ENCODE data around the gene C10orf62. TPM values are rescaled to one million over a fixed set of nuclear protein-coding genes. Genes with fewer than 3 reads are reported as not detected.
A peak's percentile ranks its signal among the peaks of the same experiment; 100 is the strongest.

C10orf62 gene
- total and polyA plus RNA-seq, 2 experiments from 2014 or later: not detected

DNA sequence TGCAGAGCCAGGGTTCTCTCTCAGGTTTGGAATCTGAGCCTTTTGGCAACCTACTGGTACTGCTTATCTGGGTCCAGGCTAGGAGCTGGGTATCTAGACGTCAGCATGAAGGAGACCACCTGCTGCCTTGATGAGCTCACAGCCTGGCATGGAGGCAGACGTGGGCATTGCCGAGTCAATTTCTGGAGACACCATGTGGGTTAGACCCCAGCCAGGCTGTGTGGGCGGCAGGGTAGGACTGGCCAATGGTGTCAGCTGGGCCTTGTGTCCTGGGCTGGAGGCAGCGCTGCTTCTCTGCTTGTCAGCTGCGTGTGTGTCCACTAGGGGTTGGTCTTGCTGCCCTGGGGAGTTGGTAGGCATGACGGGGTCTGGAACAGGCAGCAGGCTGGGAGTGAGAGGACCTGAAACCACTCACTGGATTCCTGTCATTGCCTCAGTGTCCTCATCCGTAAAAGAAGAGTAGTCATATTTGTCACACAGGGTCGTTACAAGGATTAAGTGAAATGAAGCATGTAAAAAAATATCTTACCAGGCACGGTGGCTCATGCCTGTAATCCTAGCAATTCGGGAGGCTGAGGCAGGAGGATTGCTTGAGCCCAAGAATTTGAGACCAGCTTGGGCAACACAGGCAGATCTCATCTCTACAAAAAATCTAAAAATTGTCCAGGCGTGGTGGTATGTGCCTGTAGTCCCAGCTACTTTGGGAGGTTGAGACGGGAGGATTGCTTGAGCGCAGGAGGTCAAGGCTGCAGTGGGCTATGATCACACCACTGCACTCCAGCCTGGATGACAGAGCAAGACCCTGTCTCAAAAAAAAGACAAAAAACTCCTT is 48.6 kb upstream of the C10orf62 start:
- no peaks in the 10 kb centered on the region for H3K36me3 Mint-ChIP-seq (ENCODE audit: low read depth)
- no peaks in the 10 kb centered on the region for H3K9me2 ChIP-seq (ENCODE audit: insufficient read depth)
- H3K4me3 Mint-ChIP-seq: no peak overlapping the region
- peaks cover 10% of the 10 kb centered on the region for H3K27me3 Mint-ChIP-seq (ENCODE audit: insufficient read depth, low read depth, poor library complexity)
- no peak overlapping the region for H2AFZ ChIP-seq
- H3K27ac ChIP-seq (ENCODE audit: low read depth): no peak overlapping the region; the same call in 1 of the 2 replicates
- DNase-seq (ENCODE audit: low spot score) (peak; percentile 43), ATAC-seq (peak; percentile 54)
- peaks cover 9% of the 10 kb centered on the region for H3K79me2 ChIP-seq (replicated peaks; ENCODE audit: insufficient read depth)
- no peaks in the 10 kb centered on the region for H4K20me1 ChIP-seq (replicated peaks; ENCODE audit: insufficient read depth)
- H3K36me3 ChIP-seq (ENCODE audit: insufficient read depth): no peaks in the 10 kb centered on the region
- no peaks in the 10 kb centered on the region for H3K27me3 ChIP-seq (ENCODE audit: insufficient read depth)
- no peaks in the 10 kb centered on the region; the same call in 2 of the 3 replicates for H3K9me3 Mint-ChIP-seq
- TF ChIP-seq EZH2 (IDR thresholded peaks at IDR 0.05; ENCODE audit: low read depth, unreplicated experiment): no peak
- TF ChIP-seq EZH2phosphoT487 (IDR thresholded peaks at IDR 0.05; ENCODE audit: unreplicated experiment): no peak
- peak in 1 of 2 experiments; percentile 56; a peak in 3 of 4 replicates for TF ChIP-seq CTCF (conservative IDR thresholded peaks at IDR 0.05; ENCODE audit: low read depth in 2 of 2)
- H3K27ac Mint-ChIP-seq: peak overlapping the region; percentile 31; the same call in 1 of the 2 replicates
- H3F3A ChIP-seq (replicated peaks; ENCODE audit: low read depth): 0 out of 2 replicates have a peak, but pooled peaks cover 7% of the 10 kb centered on the region
- H3K4me1 Mint-ChIP-seq: peaks cover 32% of the 10 kb centered on the region
- H3K4me3 ChIP-seq: no peak overlapping the region
- peaks cover 19% of the 10 kb centered on the region for H3K4me1 ChIP-seq (ENCODE audit: insufficient read depth)
- no peak overlapping the region for H3K4me2 ChIP-seq

- no peak overlapping the region for H2AFZ ChIP-seq
- DNase-seq (ENCODE audit: low spot score): no peak
- H3K27me3 ChIP-seq (ENCODE audit: insufficient read depth): no peaks in the 10 kb centered on the region
- H3K9me2 ChIP-seq (ENCODE audit: insufficient read depth): no peaks in the 10 kb centered on the region
- H3K27me3 Mint-ChIP-seq (ENCODE audit: insufficient read depth, low read depth, poor library complexity): peaks cover 8% of the 10 kb centered on the region
- peaks cover 32% of the 10 kb centered on the region for H3K4me1 Mint-ChIP-seq
- H3K79me2 ChIP-seq (replicated peaks; ENCODE audit: insufficient read depth): peaks cover 9% of the 10 kb centered on the region
- 0 out of 2 replicates have a peak, but pooled peaks cover 7% of the 10 kb centered on the region for H3F3A ChIP-seq (replicated peaks; ENCODE audit: low read depth)
- H3K9me3 Mint-ChIP-seq: no peaks in the 10 kb centered on the region; the same call in 2 of the 3 replicates
- H4K20me1 ChIP-seq (replicated peaks; ENCODE audit: insufficient read depth): no peaks in the 10 kb centered on the region
- H3K4me1 ChIP-seq (ENCODE audit: insufficient read depth): peaks cover 19% of the 10 kb centered on the region
- no peak overlapping the region for H3K4me3 ChIP-seq
- H3K27ac ChIP-seq (ENCODE audit: low read depth): no peak overlapping the region
- TF ChIP-seq, protein P1, sequence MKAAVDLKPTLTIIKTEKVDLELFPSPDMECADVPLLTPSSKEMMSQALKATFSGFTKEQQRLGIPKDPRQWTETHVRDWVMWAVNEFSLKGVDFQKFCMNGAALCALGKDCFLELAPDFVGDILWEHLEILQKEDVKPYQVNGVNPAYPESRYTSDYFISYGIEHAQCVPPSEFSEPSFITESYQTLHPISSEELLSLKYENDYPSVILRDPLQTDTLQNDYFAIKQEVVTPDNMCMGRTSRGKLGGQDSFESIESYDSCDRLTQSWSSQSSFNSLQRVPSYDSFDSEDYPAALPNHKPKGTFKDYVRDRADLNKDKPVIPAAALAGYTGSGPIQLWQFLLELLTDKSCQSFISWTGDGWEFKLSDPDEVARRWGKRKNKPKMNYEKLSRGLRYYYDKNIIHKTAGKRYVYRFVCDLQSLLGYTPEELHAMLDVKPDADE (IDR thresholded peaks at IDR 0.05): no peak
- no peak for TF ChIP-seq ZNF331 (CRISPR knock-in tag; IDR thresholded peaks at IDR 0.05; ENCODE audit: low read depth)
- no peak for TF ChIP-seq CREB1 (CRISPR knock-in tag; IDR thresholded peaks at IDR 0.05; ENCODE audit: low read depth)
- no peak for TF ChIP-seq ZNF114 (CRISPR knock-in tag; IDR thresholded peaks at IDR 0.05)
- H3K36me3 Mint-ChIP-seq (ENCODE audit: low read depth): no peaks in the 10 kb centered on the region
- H3K4me2 ChIP-seq: no peak overlapping the region
- no peak overlapping the region for H3K4me3 Mint-ChIP-seq
- H3K36me3 ChIP-seq (ENCODE audit: insufficient read depth): no peaks in the 10 kb centered on the region
- peak; percentile 14 for ATAC-seq
- peak overlapping the region; percentile 7 for H3K27ac Mint-ChIP-seq
Measured at GRCh38 chr10:97542169-97543024, 47.1 kb upstream of the C10orf62 start.
